GM12878 (cell line): Measurements from ENCODE around the gene TMEM44. TPM values are rescaled to one million over a fixed set of nuclear protein-coding genes. Genes with fewer than 3 reads are reported as not detected.

Experiments used
- ATAC-seq: fragments of 200-7000 bp; cut with Tn5 transposase; 3 replicates; pipeline ENCODE4 v1.9.1; 2020; ENCODE audit warnings: mild to moderate bottlenecking, moderate library complexity
- BruUV-seq: library from RNA; stranded (reverse); fragments of 400-500 nt; replicated peaks from 2 replicates; lab custom pipeline; 2021; lab: Mats Ljungman, UMichigan
- CTCF ChIA-PET: fragments of 300-600 bp; sonication (Branson Sonifier 250); formaldehyde crosslinking; extraction: SDS; loops from one replicate; lab custom pipeline; 2021; ENCODE audit warnings: inconsistent platforms; lab: Yijun Ruan, JAX
- POLR2A ChIA-PET: fragments of 350-600 bp; formaldehyde crosslinking; extraction: SDS; loops from one replicate; lab custom pipeline; 2021; ENCODE audit warnings: inconsistent platforms; lab: Charles Lee
- RAD21 ChIA-PET: fragments of 300-600 bp; sonication (Branson Sonifier 250); formaldehyde crosslinking; loops from one replicate; lab custom pipeline; 2023; ENCODE audit warnings: antibody characterized with exemption; ENCODE audit not compliant: unreplicated experiment; lab: Charles Lee
- SMC1A ChIA-PET: fragments of 300-600 bp; sonication (Branson Sonifier 250); formaldehyde crosslinking; loops from one replicate; lab custom pipeline; 2023; ENCODE audit not compliant: unreplicated experiment, uncharacterized antibody; lab: Charles Lee
- DNase-seq: peaks from one replicate; pipeline ENCODE4 v3.0.0-alpha.2; 2011; ENCODE audit warnings: low read depth, low spot score
- FAIRE-seq: peaks from 3 replicates; lab custom pipeline; 2011; peaks lifted over from hg19 to GRCh38; lab: Jason Lieb, UNC
- H2AFZ ChIP-seq: 2 replicates; pipeline ENCODE4 v1.6.0; 2011; ENCODE audit warnings: low read depth, low read length, control low read depth; ENCODE audit not compliant: control insufficient read depth
- H3K27ac ChIP-seq: 2 replicates; pipeline ENCODE4 v1.5.1; 2011; ENCODE audit warnings: control low read depth; ENCODE audit not compliant: control insufficient read depth, insufficient read depth
- H3K27me3 ChIP-seq, 2 experiments: replicated peaks in 1 of 2; 2 replicates each; pipeline versions ENCODE4 v1.6.0 to v1.6.1; 2011; ENCODE audit warnings: low read length in 1 of 2; ENCODE audit not compliant: control insufficient read depth in 2 of 2, insufficient read depth in 2 of 2
- H3K36me3 ChIP-seq, 2 experiments: 2 replicates each; pipeline ENCODE4 v1.5.1; 2011; ENCODE audit warnings: low read length in 1 of 2; ENCODE audit not compliant: control insufficient read depth in 2 of 2, insufficient read depth in 2 of 2
- H3K4me1 ChIP-seq: 2 replicates; pipeline ENCODE4 v1.6.1; 2011; ENCODE audit warnings: mild to moderate bottlenecking, low read length, moderate library complexity, mixed read lengths; ENCODE audit not compliant: control insufficient read depth, insufficient read depth
- H3K4me2 ChIP-seq: 2 replicates; pipeline ENCODE4 v1.6.0; 2011; ENCODE audit warnings: control low read depth; ENCODE audit not compliant: control insufficient read depth, insufficient read depth
- H3K4me3 ChIP-seq: fragments of 200-600 bp; sonication (generic); 2 replicates; pipeline ENCODE4 v1.5.1; 2016
- H3K79me2 ChIP-seq: 2 replicates; pipeline ENCODE4 v1.6.0; 2011; ENCODE audit warnings: low read length; ENCODE audit not compliant: control insufficient read depth, insufficient read depth
- H3K9ac ChIP-seq: 2 replicates; pipeline ENCODE4 v1.8.0; 2011; ENCODE audit warnings: low read length, control low read depth, mixed read lengths; ENCODE audit not compliant: control insufficient read depth, insufficient read depth
- H3K9me3 ChIP-seq: replicated peaks from 3 replicates; pipeline ENCODE4 v1.5.1; 2011; ENCODE audit warnings: mild to moderate bottlenecking, low read length; ENCODE audit not compliant: control insufficient read depth, insufficient read depth
- H4K20me1 ChIP-seq: 2 replicates; pipeline ENCODE4 v1.6.0; 2011; ENCODE audit not compliant: control insufficient read depth, insufficient read depth
- BMI1 ChIP-seq: fragments of 450-650 bp; IDR thresholded peaks from 2 replicates; pipeline ENCODE4 v1.6.1; 2016; ENCODE audit warnings: mild to moderate bottlenecking, moderate library complexity, borderline replicate concordance
- CBX3 ChIP-seq: fragments of 200-600 bp; sonication (generic); IDR thresholded peaks from 2 replicates; pipeline ENCODE4 v1.6.1; 2016; ENCODE audit warnings: low read depth, borderline replicate concordance
- FOXK2 ChIP-seq: fragments of 450-650 bp; IDR thresholded peaks from 2 replicates; pipeline ENCODE4 v1.6.1; 2017; ENCODE audit warnings: mild to moderate bottlenecking, moderate library complexity
- GABPA ChIP-seq: IDR thresholded peaks from 2 replicates; pipeline ENCODE4 v1.6.1; 2014; ENCODE audit warnings: antibody characterized with exemption, low read depth, mild to moderate bottlenecking, inconsistent platforms
- HDAC6 ChIP-seq: fragments of 200-600 bp; sonication (generic); IDR thresholded peaks from one replicate; pipeline ENCODE4 v1.8.0; 2017; ENCODE audit warnings: antibody characterized with exemption; ENCODE audit not compliant: unreplicated experiment
- KLF5 ChIP-seq: fragments of 450-650 bp; IDR thresholded peaks from 2 replicates; pipeline ENCODE4 v1.6.1; 2014; ENCODE audit warnings: mild to moderate bottlenecking; ENCODE audit not compliant: partially characterized antibody
- MTA2 ChIP-seq: fragments of 450-650 bp; IDR thresholded peaks from 2 replicates; pipeline ENCODE4 v1.6.1; 2016; ENCODE audit warnings: low read depth, mild to moderate bottlenecking, moderate library complexity
- MYB ChIP-seq: fragments of 150-350 bp; IDR thresholded peaks from 2 replicates; pipeline ENCODE4 v1.6.1; 2014; ENCODE audit warnings: mild to moderate bottlenecking, low read depth, low read length, borderline replicate concordance
- NBN ChIP-seq: fragments of 450-650 bp; IDR thresholded peaks from 2 replicates; pipeline ENCODE4 v1.6.1; 2016
- NR2F1 ChIP-seq: fragments of 450-650 bp; conservative IDR thresholded peaks from 2 replicates; pipeline ENCODE4 v1.6.1; 2017; ENCODE audit warnings: mild to moderate bottlenecking
- PKNOX1 ChIP-seq: fragments of 450-650 bp; IDR thresholded peaks from 2 replicates; pipeline ENCODE4 v1.6.1; 2016; ENCODE audit warnings: mild to moderate bottlenecking
- PRDM15 ChIP-seq: fragments of 450-650 bp; formaldehyde crosslinking; IDR thresholded peaks from 2 replicates; pipeline ENCODE4 v1.4.0; 2020; ENCODE audit warnings: mild to moderate bottlenecking, moderate library complexity
- RFX5 ChIP-seq: IDR thresholded peaks from 2 replicates; pipeline ENCODE4 v1.6.1; 2011; ENCODE audit warnings: low read depth, low read length, improper control_type of control experiment
- WRNIP1 ChIP-seq: IDR thresholded peaks from 2 replicates; pipeline ENCODE4 v1.6.1; 2011; ENCODE audit warnings: low read depth, low read length, improper control_type of control experiment, borderline replicate concordance
- ZBTB33 ChIP-seq: fragments of 450-650 bp; IDR thresholded peaks from 2 replicates; pipeline ENCODE4 v1.6.1; 2017; ENCODE audit warnings: mild to moderate bottlenecking
- ZNF207 ChIP-seq: fragments of 450-650 bp; IDR thresholded peaks from 2 replicates; pipeline ENCODE4 v1.6.1; 2014; ENCODE audit warnings: antibody characterized with exemption, mild to moderate bottlenecking, borderline replicate concordance
- WGBS: methylation state at CpG from one replicate; pipeline ENCODE4 v1.1.6; 2016; ENCODE audit warnings: low lambda C conversion rate; ENCODE audit not compliant: insufficient replicate concordance, insufficient coverage; ENCODE audit errors: missing lambda C conversion rate; 5-methylcytosine and 5-hydroxymethylcytosine counted together
- in situ Hi-C: fragments of 300-500 bp; cut with MboI; formaldehyde crosslinking; loops from 9 replicates; pipeline ENCODE4 v1.14.3; 2018; ENCODE audit warnings: mixed read lengths
- intact Hi-C: fragments of 100-400 bp; cut with micrococcal nuclease; formaldehyde crosslinking; loops from one replicate; pipeline ENCODE4 v1.14.2; 2022; ENCODE audit not compliant: unreplicated experiment
- polyA plus RNA-seq, 11 experiments: library from polyadenylated mRNA; depleted of rRNA in 4 of 11; unstranded in 6 of 11; stranded (reverse) in 5 of 11; fragments of >200 nt; fragmentation: Nextera tagmentation in 4 of 11; fragmentation: Illumina TruSeq in 1 of 11; extraction: Ambion mirVana in 4 of 11; extraction: Trizol in 1 of 11; gene quantifications; 1 replicate in 1 of 11; 2 replicates in 10 of 11; pipeline versions ENCODE4 v1.2.1 to v1.2.3, GENCODE V29; 2011 to 2016; ENCODE audit warnings: inconsistent platforms in 2 of 11, missing spikeins in 2 of 11, low read depth in 1 of 11
- total RNA-seq, 4 experiments: library from RNA; depleted of rRNA in 3 of 4; stranded (reverse); fragments of >200 nt in 3 of 4; fragmentation: Illumina TruSeq in 1 of 4; extraction: Trizol in 1 of 4; gene quantifications; 2 replicates each; pipeline versions ENCODE4 v1.2.1 to v1.2.3, GENCODE V29; 2013 to 2021

Gene TMEM44
- total and polyA plus RNA-seq, 10 of the 15 experiments (the other 5 are each of a cell fraction or from before 2014, with no cell fraction given), result 0.57 to 8.3 (median 3.6) TPM

GRCh38 chr3:194671900-194672808, 38.9 kb upstream of the TMEM44 start, which contains the start of gene LSG1:
TSS of gene LSG1 (minus strand) at chr3:194672191. CDS start at chr3:194672162, 29 bp downstream.
- H3K36me3 ChIP-seq, result peaks cover 0 to 4% of the 10 kb centered on the region in 2 experiments; a peak in 2 of 4 replicates
- ChIA-PET SMC1A (interaction anchor here (0.7 to 4.7 kb wide), 22 partner anchors 9 to 865 kb away, joined by 3 to 41 read pairs (median 4); partner anchors contain the start of genes TMEM44 and XXYLT1), CTCF (interaction anchor here (0.6 to 6.0 kb wide), 37 partner anchors 11 to 870 kb away, joined by 3 to 96 read pairs (median 5); partner anchors contain the start of genes FAM43A, TMEM44 and XXYLT1), POLR2A (interaction anchor here (0.6 to 1.6 kb wide), 10 partner anchors 9 to 599 kb away, joined by 3 to 6 read pairs (median 4); partner anchors contain the start of gene XXYLT1), RAD21 (interaction anchor here (0.6 to 6.3 kb wide), 20 partner anchors 11 to 870 kb away, joined by 3 to 69 read pairs (median 6); partner anchors contain the start of genes PPP1R2 and XXYLT1)
- H3K27ac ChIP-seq, result peak within 1 kb of the TSS; percentile 96
- no TSS peak for BruUV-seq
- peak within 1 kb of the TSS; percentile 96 for H2AFZ ChIP-seq
- intact Hi-C loops, result loop anchor here (2.0 kb wide), 1 partner anchor 589 kb away; no protein-coding TSS in a partner anchor
- peak; percentile 76 for DNase-seq
- H3K79me2 ChIP-seq, result peaks cover 30% of the 10 kb centered on the region
- H3K4me3 ChIP-seq, result peak within 1 kb of the TSS; percentile 93
- H3K9me3 ChIP-seq, result no peaks in the 10 kb centered on the region
- WGBS, result under 1% methylated on average over 57 of the region's 57 CpGs
- peak; percentile 73 for FAIRE-seq
- peak within 1 kb of the TSS; percentile 82 for H3K9ac ChIP-seq
- peak; percentile 94 for ATAC-seq
- in situ Hi-C loops, result loop anchor here (5.0 to 10.0 kb wide), 3 partner anchors 595 to 865 kb away; partner anchors contain the start of gene ACAP2
- no peaks in the 10 kb centered on the region for H4K20me1 ChIP-seq
- H3K27me3 ChIP-seq, result no peaks in the 10 kb centered on the region
- peak within 1 kb of the TSS; percentile 83 for H3K4me2 ChIP-seq
- peaks cover 21% of the 10 kb centered on the region for H3K4me1 ChIP-seq
- TF ChIP-seq NR2F1 (peak; percentile 67), MTA2 (no peak), NBN (peak; percentile 98), BMI1 (no peak), GABPA (peak; percentile 96), CBX3 (no peak), WRNIP1 (0 out of 2 replicates have a peak, but pooled peaks have one; percentile 98), ZBTB33 (no peak), PKNOX1 (peak; percentile 45), FOXK2 (peak; percentile 97), HDAC6 (no peak), PRDM15 (CRISPR knock-in tag) (no peak), KLF5 (peak; percentile 98), ZNF207 (peak; percentile 96), MYB (no peak), RFX5 (no peak)
